ENCODE results near the gene SLC38A3. TPM values are rescaled to one million over a fixed set of nuclear protein-coding genes. Genes with fewer than 3 reads are reported as not detected.
A peak's percentile ranks its signal among the peaks of the same experiment; 100 is the strongest.

SLC38A3 gene
- total and polyA plus RNA-seq, 2 donors (not counting 1 experiment from before 2014, with no cell fraction given), result not detected

- H3K4me1 ChIP-seq (ENCODE audit: control insufficient read depth in 2 of 2, insufficient read depth in 2 of 2, low read length in 2 of 2), result peaks cover 15 to 23% of the 10 kb centered on the region in 2 donors
- no peaks in the 10 kb centered on the region for H4K20me1 ChIP-seq (ENCODE audit: control insufficient read depth, insufficient read depth, low read length, poor library complexity, severe bottlenecking)
- Mint-ChIP-seq H3K9me3 (ENCODE audit: insufficient read depth) (no peaks in the 10 kb centered on the region), H3K27ac (no peak overlapping the region), H3K4me3 (peak overlapping the region; percentile 29), H3K27me3 (peaks cover 44% of the 10 kb centered on the region), H3K4me1 (peaks cover 2% of the 10 kb centered on the region)
- H3K9me3 ChIP-seq (ENCODE audit: control extremely low read depth in 1 of 3, control insufficient read depth in 2 of 3, insufficient read depth in 1 of 3, low read length in 2 of 3), result peaks cover 0 to 14% (median 0%) of the 10 kb centered on the region in 3 donors
- no peaks in the 10 kb centered on the region for H3K79me2 ChIP-seq (ENCODE audit: control insufficient read depth, insufficient read depth, low read length)
- no peak overlapping the region for H2AFZ ChIP-seq (ENCODE audit: insufficient read depth, low read depth, low read length, poor library complexity, severe bottlenecking)
- peaks cover 0 to 64% (median 26%) of the 10 kb centered on the region in 4 experiments for H3K27me3 ChIP-seq (replicated peaks in 1 of 4; ENCODE audit: control extremely low read depth in 1 of 4, control insufficient read depth in 3 of 4, insufficient read depth in 4 of 4, low read length in 3 of 4)
- 90% methylated on average over 16 of the region's 16 CpGs for WGBS (ENCODE audit: insufficient coverage)
- ChIA-PET POLR2A (no interaction called here), CTCF (interaction anchor here (0.8 to 2.2 kb wide), 3 partner anchors 10 to 44 kb away, joined by 3 to 11 read pairs (median 5); no protein-coding TSS in a partner anchor)
- no peak overlapping the region for H3K9ac ChIP-seq (ENCODE audit: low read length)
- no peak overlapping the region for H3K4me2 ChIP-seq (replicated peaks; ENCODE audit: low read depth, low read length, poor library complexity, severe bottlenecking)
- H3K4me3 ChIP-seq (ENCODE audit: control extremely low read depth in 1 of 5, extremely low read depth in 1 of 5, insufficient read depth in 1 of 5, low read depth in 2 of 5, low read length in 4 of 5), result no peak overlapping the region
- DNase-seq, result no peak
- TF ChIP-seq EZH2 (IDR thresholded peaks at IDR 0.05; ENCODE audit: borderline replicate concordance, insufficient read depth, low read depth, low read length, poor library complexity, severe bottlenecking), result no peak
- no peak for TF ChIP-seq CTCF (IDR thresholded peaks at IDR 0.05)
- intact Hi-C loops (cut with micrococcal nuclease), result no loop called here
- H3K27ac ChIP-seq (ENCODE audit: low read length in 2 of 2), result no peak overlapping the region
- H3K36me3 ChIP-seq (replicated peaks in 1 of 2; ENCODE audit: control extremely low read depth in 1 of 2, control insufficient read depth in 1 of 2, extremely low read depth in 1 of 2, insufficient read depth in 2 of 2, low read length in 1 of 2), result no peaks in the 10 kb centered on the region
- no peak for ATAC-seq (ENCODE audit: low read depth)
These were observed 2.5 kb upstream of the SLC38A3 start for GRCh38 chr3:50202353-50203112.

All from B cell (primary cell).